Osteocyte (in vitro differentiated cells): ENCODE results near the gene CCDC27. TPM values are rescaled to one million over a fixed set of nuclear protein-coding genes. Genes with fewer than 3 reads are reported as not detected.

ENCODE experiments used
- DNase-seq: peaks from one replicate; pipeline ENCODE4 v3.0.0; 2021; ENCODE audit warnings: mixed read lengths; ENCODE audit not compliant: unreplicated experiment; ENCODE audit errors: extremely low spot score
- H3K27ac Mint-ChIP-seq: one replicate; pipeline ENCODE4 v1.8.0; 2021; ENCODE audit warnings: mild to moderate bottlenecking, mixed read lengths; ENCODE audit not compliant: unreplicated experiment
- H3K27me3 Mint-ChIP-seq: one replicate; pipeline ENCODE4 v1.8.0; 2021; ENCODE audit warnings: mixed read lengths; ENCODE audit not compliant: unreplicated experiment
- H3K36me3 Mint-ChIP-seq: one replicate; pipeline ENCODE4 v1.8.0; 2021; ENCODE audit warnings: mixed read lengths; ENCODE audit not compliant: unreplicated experiment
- H3K4me1 Mint-ChIP-seq: one replicate; pipeline ENCODE4 v1.8.0; 2021; ENCODE audit warnings: mixed read lengths; ENCODE audit not compliant: unreplicated experiment
- H3K4me3 Mint-ChIP-seq: one replicate; pipeline ENCODE4 v1.8.0; 2021; ENCODE audit warnings: mild to moderate bottlenecking, moderate library complexity, mixed read lengths; ENCODE audit not compliant: unreplicated experiment
- H3K9me3 Mint-ChIP-seq: one replicate; pipeline ENCODE4 v1.8.0; 2021; ENCODE audit warnings: mixed read lengths; ENCODE audit not compliant: unreplicated experiment
- total RNA-seq: library from RNA; stranded (reverse); gene quantifications from 2 replicates; pipeline ENCODE4 v1.2.1, GENCODE V29; 2021
- TF ChIP-seq, protein P1 (sequence below): fragments of 200-600 bp; sonication (generic); IDR thresholded peaks from 2 replicates; pipeline ENCODE4 v1.5.0; 2021; ENCODE audit warnings: antibody characterized with exemption, mild to moderate bottlenecking, moderate library complexity

Gene CCDC27
- total RNA-seq, 1 donor from 2014 or later = not detected

GRCh38 chr1:3750741-3751140 lies 1.5 kb upstream of the CCDC27 start:
- no peaks in the 10 kb centered on the region for H3K9me3 Mint-ChIP-seq
- no peak for DNase-seq
- peaks cover 32% of the 10 kb centered on the region for H3K27me3 Mint-ChIP-seq
- H3K4me3 Mint-ChIP-seq = no peak overlapping the region
- H3K36me3 Mint-ChIP-seq = no peaks in the 10 kb centered on the region
- no peak overlapping the region for H3K27ac Mint-ChIP-seq
- TF ChIP-seq, protein P1, sequence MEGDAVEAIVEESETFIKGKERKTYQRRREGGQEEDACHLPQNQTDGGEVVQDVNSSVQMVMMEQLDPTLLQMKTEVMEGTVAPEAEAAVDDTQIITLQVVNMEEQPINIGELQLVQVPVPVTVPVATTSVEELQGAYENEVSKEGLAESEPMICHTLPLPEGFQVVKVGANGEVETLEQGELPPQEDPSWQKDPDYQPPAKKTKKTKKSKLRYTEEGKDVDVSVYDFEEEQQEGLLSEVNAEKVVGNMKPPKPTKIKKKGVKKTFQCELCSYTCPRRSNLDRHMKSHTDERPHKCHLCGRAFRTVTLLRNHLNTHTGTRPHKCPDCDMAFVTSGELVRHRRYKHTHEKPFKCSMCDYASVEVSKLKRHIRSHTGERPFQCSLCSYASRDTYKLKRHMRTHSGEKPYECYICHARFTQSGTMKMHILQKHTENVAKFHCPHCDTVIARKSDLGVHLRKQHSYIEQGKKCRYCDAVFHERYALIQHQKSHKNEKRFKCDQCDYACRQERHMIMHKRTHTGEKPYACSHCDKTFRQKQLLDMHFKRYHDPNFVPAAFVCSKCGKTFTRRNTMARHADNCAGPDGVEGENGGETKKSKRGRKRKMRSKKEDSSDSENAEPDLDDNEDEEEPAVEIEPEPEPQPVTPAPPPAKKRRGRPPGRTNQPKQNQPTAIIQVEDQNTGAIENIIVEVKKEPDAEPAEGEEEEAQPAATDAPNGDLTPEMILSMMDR = no peak
- H3K4me1 Mint-ChIP-seq = peaks cover 14% of the 10 kb centered on the region

- Mint-ChIP-seq H3K4me3 (no peak overlapping the region), H3K9me3 (no peaks in the 10 kb centered on the region), H3K4me1 (no peaks in the 10 kb centered on the region), H3K27me3 (peaks cover 40% of the 10 kb centered on the region), H3K27ac (no peak overlapping the region), H3K36me3 (no peaks in the 10 kb centered on the region)
- no peak for DNase-seq
- TF ChIP-seq, protein P1 = no peak
These were observed 1.6 kb downstream of the CCDC27 start for GRCh38 chr1:3753656-3754454.

GRCh38 chr1:3756394-3756793 lies 4.1 kb downstream of the CCDC27 start:
- Mint-ChIP-seq H3K27ac (no peak overlapping the region), H3K36me3 (no peaks in the 10 kb centered on the region), H3K4me3 (no peak overlapping the region), H3K4me1 (no peaks in the 10 kb centered on the region), H3K27me3 (peaks cover 40% of the 10 kb centered on the region), H3K9me3 (peaks cover 11% of the 10 kb centered on the region)
- no peak for DNase-seq
- TF ChIP-seq, protein P1 = no peak

- no peak for DNase-seq
- H3K36me3 Mint-ChIP-seq = no peaks in the 10 kb centered on the region
These were observed 6.9 kb downstream of the CCDC27 start for GRCh38 chr1:3759164-3759563.

GRCh38 chr1:3759796-3760195 lies 7.5 kb downstream of the CCDC27 start:
- H3K27ac Mint-ChIP-seq = no peak overlapping the region
- no peaks in the 10 kb centered on the region for H3K4me1 Mint-ChIP-seq
- DNase-seq = no peak
- peaks cover 39% of the 10 kb centered on the region for H3K27me3 Mint-ChIP-seq
- H3K36me3 Mint-ChIP-seq = no peaks in the 10 kb centered on the region
- H3K4me3 Mint-ChIP-seq = no peak overlapping the region
- TF ChIP-seq, protein P1 = no peak
- peaks cover 11% of the 10 kb centered on the region for H3K9me3 Mint-ChIP-seq

More at GRCh38 chr1:3759164-3759563, 6.9 kb downstream of the CCDC27 start:
- peaks cover 11% of the 10 kb centered on the region for H3K9me3 Mint-ChIP-seq
- TF ChIP-seq, protein P1 = no peak
- H3K4me1 Mint-ChIP-seq = no peaks in the 10 kb centered on the region
- H3K27me3 Mint-ChIP-seq = peaks cover 34% of the 10 kb centered on the region
- no peak overlapping the region for H3K4me3 Mint-ChIP-seq
- no peak overlapping the region for H3K27ac Mint-ChIP-seq
